Heart left ventricle (tissue), 16 donors: ENCODE data around the gene SNX5. TPM values are rescaled to one million over a fixed set of nuclear protein-coding genes. Genes with fewer than 3 reads are reported as not detected.

Source experiments
- ATAC-seq, 4 donors: fragments of 200-7000 bp; cut with Tn5 transposase; one replicate each; pipeline ENCODE4 v1.9.1; 2020 to 2022; ENCODE audit warnings: moderate library complexity in 4 of 4, mild to moderate bottlenecking in 3 of 4, moderate number of reproducible peaks in 1 of 4
- DNase-seq, 5 donors: peaks; one replicate each; pipeline ENCODE4 v3.0.0-alpha.2; 2020
- H3K27ac ChIP-seq, 12 donors: fragments of 200-600 bp; sonication (generic) in 4 of 12; one replicate each; pipeline versions ENCODE4 v1.5.0 to v1.8.0; 2016 to 2022; ENCODE audit warnings: mild to moderate bottlenecking in 2 of 12
- H3K27me3 ChIP-seq, 9 donors: fragments of 200-600 bp; sonication (generic) in 2 of 9; one replicate each; pipeline versions ENCODE4 v1.5.1 to v1.8.0; 2016 to 2022; ENCODE audit warnings: mild to moderate bottlenecking in 3 of 9
- H3K36me3 ChIP-seq, 9 donors: fragments of 200-600 bp; sonication (generic) in 2 of 9; one replicate each; pipeline versions ENCODE4 v1.5.0 to v1.8.0; 2018 to 2022; ENCODE audit warnings: mild to moderate bottlenecking in 2 of 9
- H3K4me1 ChIP-seq, 12 donors: fragments of 200-600 bp; sonication (generic) in 4 of 12; one replicate each; pipeline versions ENCODE4 v1.5.0 to v1.8.0; 2016 to 2022; ENCODE audit warnings: mild to moderate bottlenecking in 3 of 12
- H3K4me3 ChIP-seq, 12 donors: fragments of 200-600 bp; sonication (generic) in 4 of 12; one replicate each; pipeline versions ENCODE4 v1.5.0 to v1.8.0; 2017 to 2022; ENCODE audit warnings: mild to moderate bottlenecking in 9 of 12, moderate library complexity in 4 of 12
- H3K9me3 ChIP-seq, 12 donors: fragments of 200-600 bp; sonication (generic) in 4 of 12; one replicate each; pipeline versions ENCODE4 v1.5.0 to v1.8.0; 2016 to 2022; ENCODE audit warnings: mild to moderate bottlenecking in 1 of 12
- CTCF ChIP-seq, 12 donors: fragments of 200-600 bp; sonication (generic) in 4 of 12; IDR thresholded peaks; one replicate each; pipeline versions ENCODE4 v1.5.0 to v1.8.0; 2018 to 2022; ENCODE audit warnings: antibody characterized with exemption in 12 of 12, mild to moderate bottlenecking in 5 of 12
- POLR2A ChIP-seq, 2 donors: fragments of 450-650 bp; IDR thresholded peaks; one replicate each; pipeline ENCODE4 v1.6.1; 2017; ENCODE audit warnings: antibody characterized with exemption in 2 of 2, mild to moderate bottlenecking in 2 of 2, moderate library complexity in 2 of 2
- WGBS, 4 donors: extraction: QIAGEN DNeasy Blood & Tissue Kit in 2 of 4; methylation state at CpG; one replicate each; pipeline versions ENCODE4 v1.1.5 to v1.1.7; 2013 to 2018; 5-methylcytosine and 5-hydroxymethylcytosine counted together
- intact Hi-C, 10 donors: fragments of 100-400 bp; cut with DNase I; formaldehyde crosslinking; loops; one replicate each; pipeline versions ENCODE4 v1.11.1 to v1.14.2; 2022
- polyA plus RNA-seq, 2 donors: library from polyadenylated mRNA; stranded (reverse); fragments of 200-250 nt; gene quantifications; one replicate each; pipeline ENCODE4 v1.2.3, GENCODE V29; 2013
- total RNA-seq, 9 donors: library from RNA; depleted of rRNA in 2 of 9; stranded (reverse); fragments of >200 nt in 2 of 9; fragmentation: NEBNext Ultra II Directional in 3 of 9; extraction: Animal tissue kit (Norgen Biotek cat#: 25700) in 3 of 9; gene quantifications; one replicate each; pipeline versions ENCODE4 v1.1.0 to v1.2.4, GENCODE V29; 2016 to 2023
- donor health status: ischemic (EF 13 %, LVEDD 7.1; RV severe dilation, severe dysfunction).
- donor health status: healthy with polysubstance abuse.
- donor health status: DM: no; HTN: yes; CAD: no.
- donor health status: DM: no; HTN: no; CAD: no.
- donor health status: ischemic (EF 25% LVEDD 6.9; RV normal size, moderate dysfunction).
- donor health status: ischemic (EF 25% LVEDD 5.7; RV mildly dilated, moderate dysfunction).
- donor health status: healthy.
- donor health status: DM: yes; HTN: yes; CAD: no.
- donor health status: ischemic (EF 35%, LVEDD 5.7; RV mildly dilated, moderate dysfunction).
- donor health status: nonischemic (EF 11% LVEDD 7.7; RV severe dilation, severe dysfunction).
- donor health status: DM: yes; HTN: yes; CAD: no.
- donor health status: PGD.
- donor health status: ischemic (EF 29% LVEDD 5.4; RV normal size, mild dysfunction).
- donor health status: nonischemic (EF 23%, LVEDD 6.1; RV moderate dilation, normal function).

Gene SNX5
- total and polyA plus RNA-seq, 11 donors: 32.8 to 75.0 (median 44.0) TPM

GRCh38 chr20:18014411-18014810 lies 45.8 kb upstream of the SNX5 start:
- no peak for DNase-seq
- Histone ChIP-seq H3K36me3 (no peaks in the 10 kb centered on the region), H3K4me1 (no peaks in the 10 kb centered on the region), H3K27ac (no peak overlapping the region), H3K4me3 (no peak overlapping the region), H3K9me3 (no peaks in the 10 kb centered on the region), H3K27me3 (no peaks in the 10 kb centered on the region)
- WGBS, 4 donors: 84 to 90% (median 88%) methylated on average over 6 of the region's 6 CpGs
- TF ChIP-seq CTCF (IDR thresholded peaks at IDR 0.05) (no peak), POLR2A (IDR thresholded peaks at IDR 0.05) (no peak)
- intact Hi-C loops: no loop called here
- ATAC-seq: no peak

DNA sequence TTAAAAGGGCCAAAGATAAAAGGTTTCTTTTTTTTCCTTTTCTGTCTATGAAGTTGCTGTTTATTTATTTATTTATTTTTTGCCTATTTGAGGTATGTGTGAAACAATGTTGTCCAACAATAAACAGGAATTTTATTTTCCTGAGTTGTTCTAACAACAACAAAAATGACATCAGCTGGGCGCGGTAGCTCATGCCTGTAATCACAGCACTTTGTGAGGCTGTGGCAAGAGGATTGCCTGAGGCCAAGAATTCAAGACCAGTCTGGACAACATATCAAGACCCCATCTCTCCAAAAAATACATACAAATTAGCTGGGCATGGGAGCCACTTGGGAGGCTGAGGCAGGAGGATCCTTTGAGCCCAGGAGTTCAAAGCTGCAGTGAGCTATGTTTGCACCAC lies 44.3 kb upstream of the SNX5 start:
- Histone ChIP-seq H3K27ac (no peak overlapping the region), H3K36me3 (no peaks in the 10 kb centered on the region), H3K4me1 (no peaks in the 10 kb centered on the region), H3K9me3 (no peaks in the 10 kb centered on the region), H3K4me3 (no peak overlapping the region), H3K27me3 (no peaks in the 10 kb centered on the region)
- ATAC-seq: no peak
- WGBS, 4 donors: 91 to 96% (median 94%) methylated on average over 2 of the region's 2 CpGs
- DNase-seq: no peak
- intact Hi-C loops: no loop called here
- TF ChIP-seq CTCF (IDR thresholded peaks at IDR 0.05): no peak
- no peak for TF ChIP-seq POLR2A (IDR thresholded peaks at IDR 0.05)

DNA sequence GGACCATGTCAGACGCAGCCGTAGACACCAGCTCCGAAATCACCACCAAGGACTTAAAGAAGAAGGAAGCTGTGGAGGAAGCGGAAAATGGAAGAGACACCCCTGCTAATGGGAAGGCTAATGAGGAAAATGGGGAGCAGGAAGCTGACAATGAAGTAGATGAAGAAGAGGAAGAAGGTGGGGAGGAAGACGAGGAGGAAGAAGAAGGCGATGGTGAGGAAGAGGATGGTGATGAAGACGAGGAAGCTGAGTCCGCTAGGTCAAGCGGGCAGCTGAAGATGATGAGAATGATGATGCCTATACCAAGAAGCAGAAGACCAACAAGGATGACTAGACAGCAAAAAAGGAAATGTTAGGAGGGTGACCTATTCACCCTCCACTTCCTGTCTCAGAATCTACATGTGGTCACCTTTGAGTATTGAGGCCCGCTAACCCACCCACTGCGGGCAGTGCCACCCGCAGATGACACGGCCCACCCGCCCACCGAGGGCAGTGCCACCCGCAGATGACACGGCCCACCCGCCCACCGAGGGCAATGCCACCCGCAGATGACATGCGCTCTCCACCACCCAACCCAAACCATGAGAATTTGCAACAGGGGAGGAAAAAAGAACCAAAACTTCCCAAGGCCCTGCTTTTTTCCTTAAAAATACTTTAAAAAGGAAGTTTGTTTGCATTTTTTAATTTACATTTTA lies 43.5 kb upstream of the SNX5 start:
- DNase-seq: no peak
- H3K9me3 ChIP-seq: no peaks in the 10 kb centered on the region
- H3K27me3 ChIP-seq: no peaks in the 10 kb centered on the region
- H3K27ac ChIP-seq: no peak overlapping the region
- no peak overlapping the region for H3K4me3 ChIP-seq
- TF ChIP-seq CTCF (IDR thresholded peaks at IDR 0.05) (no peak), POLR2A (IDR thresholded peaks at IDR 0.05) (no peak)
- ATAC-seq: no peak
- H3K4me1 ChIP-seq: peaks cover 0 to 6% (median 0%) of the 10 kb centered on the region in 12 donors
- 91 to 93% (median 91%) methylated on average over 21 of the region's 21 CpGs for WGBS, 4 donors
- no peaks in the 10 kb centered on the region for H3K36me3 ChIP-seq
- intact Hi-C loops: no loop called here

- Histone ChIP-seq H3K27me3 (no peaks in the 10 kb centered on the region), H3K4me1 (peaks cover 0 to 6% (median 0%) of the 10 kb centered on the region in 12 donors), H3K9me3 (no peaks in the 10 kb centered on the region), H3K36me3 (no peaks in the 10 kb centered on the region), H3K27ac (no peak overlapping the region), H3K4me3 (no peak overlapping the region)
- intact Hi-C loops: no loop called here
- DNase-seq (no peak), ATAC-seq (no peak)
- 89 to 92% (median 90%) methylated on average over 14 of the region's 14 CpGs for WGBS, 4 donors
- no peak for TF ChIP-seq POLR2A (IDR thresholded peaks at IDR 0.05)
- no peak for TF ChIP-seq CTCF (IDR thresholded peaks at IDR 0.05)
Measured at GRCh38 chr20:18011482-18011881, 42.9 kb upstream of the SNX5 start.
